GM19467 (cell line): ENCODE measurements around the gene TNNI3K.

Experiments
- ATAC-seq: cut with Tn5 transposase; IDR thresholded peaks from one replicate; pipeline ENCODE4 v1.9.1; 2021; ENCODE audit warnings: mild to moderate bottlenecking, moderate library complexity; ENCODE audit not compliant: unreplicated experiment

The TNNI3K gene

GRCh38 chr1:74481607-74482006 is 246.4 kb downstream of the TNNI3K start:
- no peak for ATAC-seq

GRCh38 chr1:74485622-74486021 is 250.4 kb downstream of the TNNI3K start:
- ATAC-seq = no peak

GRCh38 chr1:74486036-74486435 is 250.8 kb downstream of the TNNI3K start:
- no peak for ATAC-seq

- ATAC-seq = no peak
These were observed 261.5 kb downstream of the TNNI3K start for GRCh38 chr1:74496669-74497068.

- no peak for ATAC-seq
These were observed 263.7 kb downstream of the TNNI3K start for GRCh38 chr1:74498901-74499300.

- no peak for ATAC-seq
These were observed 267.2 kb downstream of the TNNI3K start for GRCh38 chr1:74502432-74502831.

GRCh38 chr1:74502858-74503257 is 267.7 kb downstream of the TNNI3K start:
- no peak for ATAC-seq

GRCh38 chr1:74504125-74504932 is 269.1 kb downstream of the TNNI3K start:
- peak; percentile 92 for ATAC-seq

GRCh38 chr1:74504933-74505512 is 269.8 kb downstream of the TNNI3K start:
- ATAC-seq = no peak

- ATAC-seq = no peak
These were observed 270.9 kb downstream of the TNNI3K start for GRCh38 chr1:74505928-74506710.

GRCh38 chr1:74508449-74508848 is 273.3 kb downstream of the TNNI3K start:
- ATAC-seq = no peak

- ATAC-seq = no peak
These were observed 277.2 kb downstream of the TNNI3K start, which contains the start of gene LRRC53 for GRCh38 chr1:74512170-74512915. Gene LRRC53, minus strand, starts transcription at chr1:74512611. Its CDS starts 29,262 bp downstream, at chr1:74483349.

- ATAC-seq = no peak
These were observed 278.5 kb downstream of the TNNI3K start for GRCh38 chr1:74513411-74514300.

- ATAC-seq = peak; percentile 79
These were observed 282.4 kb downstream of the TNNI3K start for GRCh38 chr1:74517599-74518051.

GRCh38 chr1:74522148-74522547 is 287.0 kb downstream of the TNNI3K start:
- ATAC-seq = no peak

- ATAC-seq = no peak
These were observed 288.8 kb downstream of the TNNI3K start for GRCh38 chr1:74523873-74524480.

- ATAC-seq = no peak
These were observed 291.5 kb downstream of the TNNI3K start for GRCh38 chr1:74526708-74527107.

GRCh38 chr1:74528123-74528522 is 292.9 kb downstream of the TNNI3K start:
- ATAC-seq = no peak

- no peak for ATAC-seq
These were observed 295.7 kb downstream of the TNNI3K start for GRCh38 chr1:74530892-74531291.
